ENCODE results near the gene SPOCK1. TPM values are rescaled to one million over a fixed set of nuclear protein-coding genes. Genes with fewer than 3 reads are reported as not detected.

SPOCK1 gene
- total and polyA plus RNA-seq, 9 of the 15 experiments (the other 6 are each of a cell fraction or from before 2014, with no cell fraction given): 0.01 to 0.35 (median 0.04) TPM; not detected in 6

GRCh38 chr5:137316346-137316736 is 182.8 kb downstream of the SPOCK1 start (continued):
- TF ChIP-seq ETS2 (tag; IDR thresholded peaks at IDR 0.05; ENCODE audit: borderline replicate concordance, poor library complexity, severe bottlenecking): no peak
- no peak for TF ChIP-seq MGA (IDR thresholded peaks at IDR 0.05)
- no peak for TF ChIP-seq ZNF592 (IDR thresholded peaks at IDR 0.05)
